Kidney epithelial cell (primary cell): ENCODE results near the gene CERT1. TPM values are rescaled to one million over a fixed set of nuclear protein-coding genes. Genes with fewer than 3 reads are reported as not detected.

Source experiments
- DNase-seq: peaks from one replicate; pipeline ENCODE4 v3.0.0-alpha.2; 2010; ENCODE audit warnings: low read depth
- H3K27me3 ChIP-seq: 2 replicates; pipeline ENCODE4 v1.6.0; 2011; ENCODE audit warnings: low read length; ENCODE audit not compliant: control insufficient read depth, insufficient read depth
- H3K36me3 ChIP-seq: 2 replicates; pipeline ENCODE4 v1.5.1; 2011; ENCODE audit warnings: low read length; ENCODE audit not compliant: control insufficient read depth, insufficient read depth
- H3K4me3 ChIP-seq: 2 replicates; pipeline ENCODE4 v1.5.1; 2011; ENCODE audit warnings: low read depth, mild to moderate bottlenecking, control low read depth, low read length
- CTCF ChIP-seq: IDR thresholded peaks from 2 replicates; pipeline ENCODE4 v1.5.1; 2011; ENCODE audit warnings: mild to moderate bottlenecking, moderate library complexity, low read length, control low read depth, inconsistent platforms; ENCODE audit not compliant: insufficient read depth, poor library complexity, severe bottlenecking
- total RNA-seq: library from RNA; depleted of rRNA; stranded (reverse); fragments of >200 nt; gene quantifications from 2 replicates; pipeline ENCODE4 v1.2.3, GENCODE V29; 2015

The CERT1 gene
- total RNA-seq, 1 donor from 2014 or later: 20.3 TPM

- Histone ChIP-seq H3K4me3 (no peak overlapping the region), H3K36me3 (no peaks in the 10 kb centered on the region), H3K27me3 (no peaks in the 10 kb centered on the region)
- no peak for DNase-seq
- TF ChIP-seq CTCF: no peak
Observed at GRCh38 chr5:75522025-75522424, 10.6 kb upstream of the CERT1 start.

- Histone ChIP-seq H3K27me3 (no peaks in the 10 kb centered on the region), H3K4me3 (no peak overlapping the region), H3K36me3 (no peaks in the 10 kb centered on the region)
- TF ChIP-seq CTCF: no peak
- DNase-seq: no peak
Observed at GRCh38 chr5:75521195-75521594, 9.8 kb upstream of the CERT1 start.

GRCh38 chr5:75519761-75520160 lies 8.3 kb upstream of the CERT1 start:
- no peak for DNase-seq
- no peak for TF ChIP-seq CTCF
- no peak overlapping the region for H3K4me3 ChIP-seq
- H3K27me3 ChIP-seq: no peaks in the 10 kb centered on the region
- no peaks in the 10 kb centered on the region for H3K36me3 ChIP-seq

- H3K27me3 ChIP-seq: no peaks in the 10 kb centered on the region
- no peaks in the 10 kb centered on the region for H3K36me3 ChIP-seq
- no peak overlapping the region for H3K4me3 ChIP-seq
- no peak for TF ChIP-seq CTCF
- no peak for DNase-seq
Observed at GRCh38 chr5:75514323-75514722, 2.9 kb upstream of the CERT1 start.

- Histone ChIP-seq H3K36me3 (no peaks in the 10 kb centered on the region), H3K27me3 (no peaks in the 10 kb centered on the region), H3K4me3 (no peak overlapping the region)
- DNase-seq: no peak
- TF ChIP-seq CTCF: no peak
Observed at GRCh38 chr5:75513841-75514240, 2.4 kb upstream of the CERT1 start.

- Histone ChIP-seq H3K27me3 (no peaks in the 10 kb centered on the region), H3K36me3 (no peaks in the 10 kb centered on the region), H3K4me3 (peak overlapping the region; percentile 92)
- no peak for DNase-seq
- TF ChIP-seq CTCF: no peak
Observed at GRCh38 chr5:75512383-75513074, 1.1 kb upstream of the CERT1 start.
